ENCODE results near the gene ATP8A2.

- TF ChIP-seq CTCF (IDR thresholded peaks at IDR 0.05) (no peak), POLR2A (IDR thresholded peaks at IDR 0.05) (no peak)
Observed at GRCh38 chr13:25715760-25716159, 344.0 kb downstream of the ATP8A2 start.

All from right lobe of liver (tissue), 4 donors.